Caco-2 (cell line): ENCODE measurements around the gene RPA1. TPM values are rescaled to one million over a fixed set of nuclear protein-coding genes. Genes with fewer than 3 reads are reported as not detected.
A peak's percentile ranks its signal among the peaks of the same experiment; 100 is the strongest.

Source experiments
- BruUV-seq: library from RNA; stranded (reverse); fragments of 400-500 nt; replicated peaks from 2 replicates; lab custom pipeline; 2021; lab: Mats Ljungman, UMichigan
- CTCF ChIA-PET: fragments of 300-600 bp; sonication (Branson Sonifier 250); formaldehyde crosslinking; loops from one replicate; lab custom pipeline; 2022; ENCODE audit warnings: antibody characterized with exemption; lab: Charles Lee
- POLR2A ChIA-PET: fragments of 300-600 bp; sonication (Branson Sonifier 250); formaldehyde crosslinking; loops from one replicate; lab custom pipeline; 2022; ENCODE audit warnings: antibody characterized with exemption; lab: Charles Lee
- DNase-seq, 2 experiments: peaks; one replicate each; pipeline versions ENCODE4 v3.0.0 to v3.0.0-alpha.2; 2020 to 2022
- H3K27me3 ChIP-seq: replicated peaks from 2 replicates; pipeline ENCODE4 v1.6.0; 2011; ENCODE audit warnings: low read length; ENCODE audit not compliant: control insufficient read depth, insufficient read depth
- H3K36me3 ChIP-seq: 2 replicates; pipeline ENCODE4 v1.5.1; 2011; ENCODE audit warnings: low read length; ENCODE audit not compliant: control insufficient read depth, insufficient read depth
- H3K4me1 ChIP-seq: fragments of 250-450 bp; sonication (Bioruptor Pico); 2 replicates; pipeline ENCODE4 v1.5.1; 2020; ENCODE audit warnings: mild to moderate bottlenecking
- H3K4me3 ChIP-seq: 2 replicates; pipeline ENCODE4 v1.5.1; 2011; ENCODE audit warnings: low read depth, mild to moderate bottlenecking, control low read depth, low read length
- H3K9me3 ChIP-seq: fragments of 250-450 bp; sonication (Bioruptor Pico); 2 replicates; pipeline ENCODE4 v1.5.1; 2020; ENCODE audit warnings: mild to moderate bottlenecking, moderate library complexity
- H3K27ac Mint-ChIP-seq: one replicate; pipeline ENCODE4 v1.8.0; 2022; ENCODE audit warnings: mixed read lengths; ENCODE audit not compliant: unreplicated experiment
- H3K27me3 Mint-ChIP-seq: one replicate; pipeline ENCODE4 v1.8.0; 2022; ENCODE audit warnings: mixed read lengths; ENCODE audit not compliant: insufficient read depth, unreplicated experiment
- H3K36me3 Mint-ChIP-seq: one replicate; pipeline ENCODE4 v1.8.0; 2022; ENCODE audit warnings: mild to moderate bottlenecking, mixed read lengths; ENCODE audit not compliant: insufficient read depth, unreplicated experiment
- H3K4me1 Mint-ChIP-seq: one replicate; pipeline ENCODE4 v1.8.0; 2022; ENCODE audit warnings: low read depth, mixed read lengths; ENCODE audit not compliant: unreplicated experiment
- H3K4me3 Mint-ChIP-seq: one replicate; pipeline ENCODE4 v1.8.0; 2022; ENCODE audit warnings: mild to moderate bottlenecking, moderate library complexity, mixed read lengths; ENCODE audit not compliant: unreplicated experiment
- H3K9me3 Mint-ChIP-seq: one replicate; pipeline ENCODE4 v1.8.0; 2022; ENCODE audit warnings: mixed read lengths; ENCODE audit not compliant: unreplicated experiment
- intact Hi-C: fragments of 100-400 bp; cut with micrococcal nuclease; formaldehyde crosslinking; loops from one replicate; pipeline ENCODE4 v1.10.0; 2022; ENCODE audit not compliant: unreplicated experiment
- total RNA-seq: library from RNA; stranded (reverse); gene quantifications from 2 replicates; pipeline ENCODE4 v1.2.3, GENCODE V29; 2022
- TF ChIP-seq, protein P1 (sequence below), 2 experiments: fragments of 200-600 bp in 1 of 2; IDR thresholded peaks; 1 replicate in 1 of 2; 2 replicates in 1 of 2; pipeline versions ENCODE4 v1.5.1 to v1.8.0; 2011 to 2022; ENCODE audit warnings: antibody characterized with exemption in 1 of 2, control low read depth in 1 of 2, inconsistent platforms in 1 of 2, low read depth in 1 of 2, low read length in 1 of 2, mild to moderate bottlenecking in 1 of 2, moderate library complexity in 1 of 2; ENCODE audit not compliant: insufficient read depth in 1 of 2, severe bottlenecking in 1 of 2, unreplicated experiment in 1 of 2

Gene RPA1
- total RNA-seq, 1 experiment from 2014 or later = 167 TPM

DNA sequence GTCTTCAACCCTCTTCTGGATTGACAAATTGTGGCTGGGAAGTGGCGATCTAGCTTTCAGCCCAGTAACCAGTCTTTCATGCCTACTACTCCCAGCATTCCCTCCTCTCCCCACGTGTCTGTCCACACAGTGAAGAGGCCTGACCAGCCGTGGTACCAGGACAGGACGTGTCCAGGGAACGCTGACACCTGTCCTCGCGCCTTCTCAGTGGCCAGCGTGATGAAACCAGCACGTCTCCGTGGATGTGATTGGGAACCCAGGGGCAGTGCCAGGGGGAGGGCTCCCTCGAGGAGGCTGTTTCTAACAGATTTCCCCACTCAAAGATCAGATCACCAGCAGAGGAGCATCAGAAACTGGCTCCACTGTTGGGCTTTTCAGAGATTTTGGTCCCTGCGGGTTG is 69.1 kb downstream of the RPA1 start:
- H3K9me3 Mint-ChIP-seq = no peaks in the 10 kb centered on the region
- Histone ChIP-seq H3K36me3 (peaks cover 3% of the 10 kb centered on the region), H3K27me3 (no peaks in the 10 kb centered on the region), H3K4me3 (no peak overlapping the region), H3K9me3 (no peaks in the 10 kb centered on the region), H3K4me1 (peaks cover 7% of the 10 kb centered on the region; the same call in 1 of the 2 replicates)
- POLR2A ChIA-PET = no interaction called here
- no peak for DNase-seq
- peaks cover 38% of the 10 kb centered on the region for H3K36me3 Mint-ChIP-seq
- intact Hi-C loops = no loop called here
- BruUV-seq = no TSS peak
- no peaks in the 10 kb centered on the region for H3K27me3 Mint-ChIP-seq
- CTCF ChIA-PET = no interaction called here
- H3K4me1 Mint-ChIP-seq = peaks cover 7% of the 10 kb centered on the region
- no peak overlapping the region for H3K27ac Mint-ChIP-seq
- TF ChIP-seq, protein P1, sequence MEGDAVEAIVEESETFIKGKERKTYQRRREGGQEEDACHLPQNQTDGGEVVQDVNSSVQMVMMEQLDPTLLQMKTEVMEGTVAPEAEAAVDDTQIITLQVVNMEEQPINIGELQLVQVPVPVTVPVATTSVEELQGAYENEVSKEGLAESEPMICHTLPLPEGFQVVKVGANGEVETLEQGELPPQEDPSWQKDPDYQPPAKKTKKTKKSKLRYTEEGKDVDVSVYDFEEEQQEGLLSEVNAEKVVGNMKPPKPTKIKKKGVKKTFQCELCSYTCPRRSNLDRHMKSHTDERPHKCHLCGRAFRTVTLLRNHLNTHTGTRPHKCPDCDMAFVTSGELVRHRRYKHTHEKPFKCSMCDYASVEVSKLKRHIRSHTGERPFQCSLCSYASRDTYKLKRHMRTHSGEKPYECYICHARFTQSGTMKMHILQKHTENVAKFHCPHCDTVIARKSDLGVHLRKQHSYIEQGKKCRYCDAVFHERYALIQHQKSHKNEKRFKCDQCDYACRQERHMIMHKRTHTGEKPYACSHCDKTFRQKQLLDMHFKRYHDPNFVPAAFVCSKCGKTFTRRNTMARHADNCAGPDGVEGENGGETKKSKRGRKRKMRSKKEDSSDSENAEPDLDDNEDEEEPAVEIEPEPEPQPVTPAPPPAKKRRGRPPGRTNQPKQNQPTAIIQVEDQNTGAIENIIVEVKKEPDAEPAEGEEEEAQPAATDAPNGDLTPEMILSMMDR (IDR thresholded peaks at IDR 0.05; ENCODE audit: insufficient read depth in 1 of 2, low read depth in 1 of 2, low read length in 1 of 2, severe bottlenecking in 1 of 2, unreplicated experiment in 1 of 2) = no peak
- no peak overlapping the region for H3K4me3 Mint-ChIP-seq

DNA sequence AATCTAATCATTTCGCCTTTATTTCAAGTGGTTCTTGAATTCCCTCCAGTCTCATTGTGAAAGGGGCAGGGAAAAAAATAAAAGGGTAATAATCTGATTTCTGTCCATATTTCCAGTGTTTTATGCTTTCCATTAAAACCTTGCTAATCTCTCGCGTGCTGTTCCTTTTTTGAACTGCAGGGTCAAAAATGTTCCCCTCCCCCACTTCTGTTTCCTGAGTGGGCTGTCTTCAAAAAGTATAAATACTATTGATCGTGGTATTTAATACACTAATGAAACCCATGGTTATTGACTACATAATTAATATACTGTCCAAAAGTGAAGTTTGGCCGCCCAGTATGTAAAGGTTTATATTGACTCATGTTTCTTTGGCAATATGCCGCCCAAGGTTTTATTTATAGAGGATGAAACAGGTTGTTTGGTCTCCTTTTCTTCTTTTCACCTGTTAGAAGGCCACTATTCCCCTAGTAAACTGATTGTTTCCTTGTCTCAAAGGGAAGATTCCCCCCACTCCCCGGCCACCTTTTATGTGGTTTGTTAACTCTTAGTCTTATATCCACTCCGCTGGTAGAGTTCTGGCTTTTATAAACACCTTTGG is 69.7 kb downstream of the RPA1 start:
- peaks cover 3% of the 10 kb centered on the region for H3K36me3 ChIP-seq
- Mint-ChIP-seq H3K27me3 (no peaks in the 10 kb centered on the region), H3K4me3 (no peak overlapping the region), H3K4me1 (peaks cover 7% of the 10 kb centered on the region), H3K9me3 (no peaks in the 10 kb centered on the region), H3K36me3 (peaks cover 32% of the 10 kb centered on the region), H3K27ac (no peak overlapping the region)
- ChIA-PET POLR2A (no interaction called here), CTCF (no interaction called here)
- BruUV-seq = no TSS peak
- H3K4me1 ChIP-seq = peaks cover 7% of the 10 kb centered on the region
- H3K27me3 ChIP-seq = no peaks in the 10 kb centered on the region
- TF ChIP-seq, protein P1 (IDR thresholded peaks at IDR 0.05; ENCODE audit: insufficient read depth in 1 of 2, low read depth in 1 of 2, low read length in 1 of 2, severe bottlenecking in 1 of 2, unreplicated experiment in 1 of 2) = peak; percentile 23 to 52
- intact Hi-C loops = no loop called here
- H3K4me3 ChIP-seq = no peak overlapping the region
- no peak for DNase-seq
- H3K9me3 ChIP-seq = no peaks in the 10 kb centered on the region

DNA sequence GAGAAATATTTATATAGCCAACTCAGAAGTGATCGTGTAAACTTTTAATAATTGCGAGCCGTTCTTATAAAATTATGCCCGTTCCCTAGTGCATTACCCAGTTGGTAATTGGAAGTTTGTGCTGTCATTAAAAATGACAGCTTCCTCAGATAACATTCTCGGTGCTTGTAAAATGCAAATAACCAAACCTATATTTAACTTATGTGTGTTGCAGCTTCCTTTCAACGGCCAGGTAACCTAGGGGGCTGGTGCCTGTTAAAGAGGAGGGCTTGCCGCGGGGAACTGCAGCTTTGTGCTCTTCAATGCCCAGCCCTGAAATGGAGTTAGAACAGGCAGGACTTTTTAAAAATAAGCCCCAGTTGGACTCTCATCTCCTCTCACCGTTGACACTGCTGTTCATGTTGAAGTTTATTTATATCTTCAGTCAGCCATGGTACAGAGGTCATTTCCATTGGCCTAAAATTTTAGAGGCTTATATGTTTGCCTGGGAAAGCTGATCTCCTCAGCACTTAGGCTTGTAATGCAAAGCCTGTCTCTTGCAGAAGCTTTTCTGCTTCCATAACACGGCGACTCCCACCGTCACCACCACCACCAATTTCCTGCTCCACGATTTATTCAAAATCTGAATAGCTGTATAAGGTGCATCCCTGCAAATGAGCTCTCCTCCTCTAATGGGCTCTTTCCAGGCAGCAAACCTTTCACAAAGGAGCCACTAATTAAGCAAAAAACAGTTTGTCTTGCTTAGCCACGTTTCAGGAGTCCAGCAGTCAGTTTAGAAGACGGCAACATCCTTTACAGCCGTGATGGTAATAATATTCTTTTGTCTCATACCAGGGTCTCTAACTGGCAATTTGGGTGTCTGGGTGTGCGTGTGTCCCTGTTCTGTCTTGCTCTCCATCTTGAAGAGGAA is 74.7 kb downstream of the RPA1 start:
- Mint-ChIP-seq H3K27ac (no peak overlapping the region), H3K27me3 (no peaks in the 10 kb centered on the region), H3K9me3 (no peaks in the 10 kb centered on the region), H3K36me3 (no peaks in the 10 kb centered on the region), H3K4me3 (no peak overlapping the region), H3K4me1 (peaks cover 6% of the 10 kb centered on the region)
- ChIA-PET CTCF (interaction anchor here (1.0 to 2.0 kb wide), 2 partner anchors 121 to 130 kb away, joined by 3 to 6 read pairs; partner anchors contain the start of gene RTN4RL1), POLR2A (no interaction called here)
- TF ChIP-seq, protein P1 (IDR thresholded peaks at IDR 0.05; ENCODE audit: insufficient read depth in 1 of 2, low read depth in 1 of 2, low read length in 1 of 2, severe bottlenecking in 1 of 2, unreplicated experiment in 1 of 2) = no peak
- Histone ChIP-seq H3K4me1 (peaks cover 10% of the 10 kb centered on the region), H3K9me3 (no peaks in the 10 kb centered on the region), H3K36me3 (no peaks in the 10 kb centered on the region), H3K27me3 (no peaks in the 10 kb centered on the region), H3K4me3 (no peak overlapping the region)
- intact Hi-C loops = no loop called here
- no peak for DNase-seq
- no TSS peak for BruUV-seq
